ENCODE measurements around the gene CACNB4. TPM values are rescaled to one million over a fixed set of nuclear protein-coding genes. Genes with fewer than 3 reads are reported as not detected.
A peak's percentile ranks its signal among the peaks of the same experiment; 100 is the strongest.

Gene CACNB4
- total and polyA plus RNA-seq, 2 donors, result 3.0 to 3.5 TPM

DNA sequence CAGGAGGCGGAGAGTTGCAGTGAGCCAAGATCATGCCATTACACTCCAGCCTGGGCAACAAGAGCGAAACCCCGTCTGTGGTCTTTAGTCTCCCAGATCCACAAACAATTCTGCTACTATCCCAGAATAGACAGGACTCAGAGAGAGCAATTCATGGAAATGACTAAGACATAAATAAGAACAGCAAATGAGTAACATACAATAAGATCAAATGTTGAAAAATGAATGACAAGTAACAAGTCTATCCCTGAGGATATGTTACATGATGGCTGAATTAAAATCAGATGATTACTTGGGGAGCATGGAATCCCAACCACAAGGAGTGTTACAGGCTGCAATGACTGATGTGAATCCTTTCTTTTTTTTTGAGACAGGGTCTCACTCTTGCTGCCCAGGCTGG lies 280.9 kb downstream of the CACNB4 start:
- H3K27me3 ChIP-seq (ENCODE audit: control insufficient read depth in 2 of 2, insufficient read depth in 1 of 2, low read length in 1 of 2), result no peaks in the 10 kb centered on the region
- DNase-seq (ENCODE audit: low read depth in 6 of 9, low spot score in 9 of 9), result no peak
- no peak overlapping the region for H3K27ac ChIP-seq (ENCODE audit: low read depth in 1 of 2, low read length in 1 of 2)
- H3K9me3 ChIP-seq (ENCODE audit: control insufficient read depth in 2 of 2, insufficient read depth in 1 of 2, low read length in 1 of 2), result no peaks in the 10 kb centered on the region
- H3K4me1 ChIP-seq (ENCODE audit: control insufficient read depth in 2 of 2, insufficient read depth in 2 of 2, low read length in 2 of 2), result no peaks in the 10 kb centered on the region
- no peak overlapping the region for H3K4me3 ChIP-seq (ENCODE audit: low read length in 2 of 2)
- 100% methylated on average over 3 of the region's 3 CpGs for WGBS
- H3K36me3 ChIP-seq (ENCODE audit: control insufficient read depth in 2 of 2, insufficient read depth in 2 of 2, low read length in 1 of 2), result peaks cover 5 to 15% of the 10 kb centered on the region in 2 donors

DNA sequence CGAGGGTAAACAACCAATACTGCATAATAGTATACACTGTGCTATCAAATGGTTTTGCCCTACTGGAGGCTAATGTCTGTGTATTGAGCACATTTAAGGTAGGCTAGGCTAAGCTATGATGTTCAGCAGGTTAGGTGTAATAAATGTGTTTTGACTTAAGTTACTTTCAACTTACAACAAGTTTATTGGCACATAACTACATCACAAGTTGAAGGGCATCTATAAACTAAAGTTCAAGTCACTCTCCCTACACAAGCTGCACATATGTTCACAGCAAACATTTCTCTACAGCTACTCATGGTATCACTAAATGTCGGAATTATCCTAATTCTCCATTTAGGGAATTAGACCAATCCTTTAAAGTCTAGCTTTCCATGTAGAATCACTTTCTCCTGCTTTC lies 282.0 kb downstream of the CACNB4 start:
- 98% methylated on average over 2 of the region's 2 CpGs for WGBS
- no peak for DNase-seq (ENCODE audit: low read depth in 6 of 9, low spot score in 9 of 9)
- peaks cover 5 to 22% of the 10 kb centered on the region in 2 donors for H3K36me3 ChIP-seq (ENCODE audit: control insufficient read depth in 2 of 2, insufficient read depth in 2 of 2, low read length in 1 of 2)
- no peak overlapping the region for H3K4me3 ChIP-seq (ENCODE audit: low read length in 2 of 2)
- H3K27ac ChIP-seq (ENCODE audit: low read depth in 1 of 2, low read length in 1 of 2), result no peak overlapping the region
- no peaks in the 10 kb centered on the region for H3K27me3 ChIP-seq (ENCODE audit: control insufficient read depth in 2 of 2, insufficient read depth in 1 of 2, low read length in 1 of 2)
- H3K9me3 ChIP-seq (ENCODE audit: control insufficient read depth in 2 of 2, insufficient read depth in 1 of 2, low read length in 1 of 2), result no peaks in the 10 kb centered on the region
- no peaks in the 10 kb centered on the region for H3K4me1 ChIP-seq (ENCODE audit: control insufficient read depth in 2 of 2, insufficient read depth in 2 of 2, low read length in 2 of 2)

DNA sequence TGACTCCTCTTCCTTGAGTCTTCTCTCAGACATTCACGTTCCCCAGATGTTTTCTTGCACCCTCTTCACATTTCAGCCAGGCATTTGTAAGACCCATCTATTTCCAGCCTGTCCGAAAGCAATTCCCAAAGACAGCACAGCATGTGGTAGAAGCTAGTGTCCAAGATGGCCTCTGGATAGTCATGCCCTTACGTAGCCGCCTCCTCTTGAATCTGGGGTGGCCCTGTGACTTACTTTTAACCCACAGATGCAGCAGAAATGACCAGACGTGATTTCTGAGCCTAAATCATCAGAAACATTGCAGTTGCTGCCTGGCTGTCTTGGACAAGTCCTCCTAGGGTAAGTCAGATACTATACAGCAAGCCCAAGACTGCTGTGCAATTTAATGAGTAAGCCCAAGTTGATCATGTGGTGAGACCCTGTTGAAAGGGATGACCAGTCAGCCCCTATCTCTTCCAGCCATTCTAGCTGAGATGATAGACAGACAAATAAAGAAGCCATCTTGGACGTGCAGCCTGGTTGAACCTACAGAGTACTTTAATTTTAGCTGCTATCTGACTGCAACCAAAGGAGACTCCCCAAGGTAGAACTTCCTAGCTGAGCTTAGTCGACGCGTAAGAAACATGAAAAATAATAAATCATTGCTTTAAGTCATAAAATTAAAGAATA lies 282.9 kb downstream of the CACNB4 start:
- Histone ChIP-seq H3K27me3 (ENCODE audit: control insufficient read depth in 2 of 2, insufficient read depth in 1 of 2, low read length in 1 of 2) (no peaks in the 10 kb centered on the region), H3K36me3 (ENCODE audit: control insufficient read depth in 2 of 2, insufficient read depth in 2 of 2, low read length in 1 of 2) (peaks cover 5 to 27% of the 10 kb centered on the region in 2 donors), H3K4me3 (ENCODE audit: low read length in 2 of 2) (no peak overlapping the region), H3K27ac (ENCODE audit: low read depth in 1 of 2, low read length in 1 of 2) (no peak overlapping the region), H3K4me1 (ENCODE audit: control insufficient read depth in 2 of 2, insufficient read depth in 2 of 2, low read length in 2 of 2) (no peaks in the 10 kb centered on the region), H3K9me3 (ENCODE audit: control insufficient read depth in 2 of 2, insufficient read depth in 1 of 2, low read length in 1 of 2) (peaks cover 0 to 3% of the 10 kb centered on the region in 2 donors)
- DNase-seq (ENCODE audit: low read depth in 6 of 9, low spot score in 9 of 9), result no peak
- 98% methylated on average over 9 of the region's 9 CpGs for WGBS

DNA sequence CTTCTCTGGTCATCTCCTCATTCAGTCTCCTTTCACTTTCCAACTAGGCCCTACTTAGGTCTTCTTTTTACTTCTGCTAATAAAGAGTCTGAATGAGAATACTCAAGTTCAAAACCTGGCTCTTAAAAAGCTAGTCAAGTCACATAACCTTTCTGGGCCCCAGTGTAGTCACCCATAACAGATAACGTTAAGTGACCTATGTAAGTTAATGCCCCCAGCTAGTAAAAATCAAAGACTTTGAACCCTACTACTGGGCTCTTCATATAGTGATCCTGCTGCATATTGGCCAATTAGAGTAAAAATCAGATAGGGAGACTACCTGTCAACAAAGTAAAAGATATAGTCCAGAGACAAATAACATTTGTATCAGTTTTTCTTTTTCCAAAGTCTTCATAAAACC lies 288.4 kb downstream of the CACNB4 start:
- Histone ChIP-seq H3K27me3 (ENCODE audit: control insufficient read depth in 2 of 2, insufficient read depth in 1 of 2, low read length in 1 of 2) (no peaks in the 10 kb centered on the region), H3K9me3 (ENCODE audit: control insufficient read depth in 2 of 2, insufficient read depth in 1 of 2, low read length in 1 of 2) (peaks cover 0 to 3% of the 10 kb centered on the region in 2 donors), H3K36me3 (ENCODE audit: control insufficient read depth in 2 of 2, insufficient read depth in 2 of 2, low read length in 1 of 2) (peaks cover 9 to 47% of the 10 kb centered on the region in 2 donors), H3K4me3 (ENCODE audit: low read length in 2 of 2) (no peak overlapping the region), H3K4me1 (ENCODE audit: control insufficient read depth in 2 of 2, insufficient read depth in 2 of 2, low read length in 2 of 2) (no peaks in the 10 kb centered on the region), H3K27ac (ENCODE audit: low read depth in 1 of 2, low read length in 1 of 2) (no peak overlapping the region)
- no peak for DNase-seq (ENCODE audit: low read depth in 6 of 9, low spot score in 9 of 9)
- WGBS, result 97% methylated on average over 1 of the region's 1 CpG

DNA sequence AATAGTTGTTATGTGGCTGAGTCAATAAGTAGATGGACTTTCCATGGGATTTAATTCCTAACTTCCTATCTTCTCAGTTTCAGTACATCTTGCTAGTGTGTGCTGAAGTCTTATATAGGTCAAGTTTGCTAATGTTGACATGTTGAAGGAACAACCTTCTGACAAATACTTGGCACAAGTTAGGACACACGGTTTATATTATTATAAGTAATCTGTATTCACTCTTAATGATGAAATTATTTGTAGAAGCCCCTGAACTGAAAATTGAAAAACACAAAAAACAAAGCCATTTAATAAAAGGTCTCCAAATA lies 289.8 kb downstream of the CACNB4 start:
- Histone ChIP-seq H3K27ac (ENCODE audit: low read depth in 1 of 2, low read length in 1 of 2) (no peak overlapping the region), H3K36me3 (ENCODE audit: control insufficient read depth in 2 of 2, insufficient read depth in 2 of 2, low read length in 1 of 2) (peaks cover 4 to 46% of the 10 kb centered on the region in 2 donors), H3K9me3 (ENCODE audit: control insufficient read depth in 2 of 2, insufficient read depth in 1 of 2, low read length in 1 of 2) (peaks cover 0 to 3% of the 10 kb centered on the region in 2 donors), H3K27me3 (ENCODE audit: control insufficient read depth in 2 of 2, insufficient read depth in 1 of 2, low read length in 1 of 2) (no peaks in the 10 kb centered on the region), H3K4me3 (ENCODE audit: low read length in 2 of 2) (no peak overlapping the region), H3K4me1 (ENCODE audit: control insufficient read depth in 2 of 2, insufficient read depth in 2 of 2, low read length in 2 of 2) (no peaks in the 10 kb centered on the region)
- WGBS, result 99% methylated on average over 1 of the region's 1 CpG
- no peak for DNase-seq (ENCODE audit: low read depth in 6 of 9, low spot score in 9 of 9)

DNA sequence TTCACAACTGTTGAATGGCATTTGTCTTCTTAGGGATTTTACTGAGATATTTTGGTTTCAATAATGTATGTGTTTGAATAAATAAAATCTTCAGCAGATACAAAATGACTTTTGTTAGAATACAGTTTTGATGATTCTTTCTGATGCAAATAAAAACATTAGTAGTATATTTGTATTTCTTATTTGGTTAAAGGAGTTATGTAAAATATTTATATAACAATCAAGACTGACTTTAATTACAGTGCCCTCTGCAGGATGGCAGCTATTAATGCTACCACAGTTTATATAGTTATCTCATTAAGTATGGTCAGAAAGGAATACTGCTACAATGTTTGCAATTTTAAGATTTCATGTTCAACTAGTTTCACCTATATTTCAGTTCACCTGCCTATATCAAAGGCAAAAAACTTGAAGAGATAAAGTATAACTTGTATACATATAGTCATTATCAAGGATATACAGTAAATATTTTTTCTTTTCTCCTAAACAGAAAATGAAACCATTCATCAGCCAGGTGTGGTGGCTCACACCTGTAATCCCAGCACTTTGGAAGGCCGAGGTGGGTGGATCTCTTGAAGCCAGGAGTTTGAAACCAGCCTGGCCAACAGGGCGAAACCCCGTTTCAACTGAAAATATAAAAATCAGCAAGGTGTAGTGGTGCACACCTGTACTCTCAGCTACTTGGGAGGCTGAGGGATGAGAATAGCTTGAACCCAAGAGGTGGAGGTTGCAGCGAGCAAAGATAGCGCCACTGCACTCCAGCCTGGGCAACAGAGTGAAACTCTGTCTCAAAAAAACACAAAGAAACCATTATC lies 290.4 kb downstream of the CACNB4 start:
- 88% methylated on average over 5 of the region's 5 CpGs for WGBS
- Histone ChIP-seq H3K9me3 (ENCODE audit: control insufficient read depth in 2 of 2, insufficient read depth in 1 of 2, low read length in 1 of 2) (peaks cover 0 to 3% of the 10 kb centered on the region in 2 donors), H3K4me1 (ENCODE audit: control insufficient read depth in 2 of 2, insufficient read depth in 2 of 2, low read length in 2 of 2) (no peaks in the 10 kb centered on the region), H3K27me3 (ENCODE audit: control insufficient read depth in 2 of 2, insufficient read depth in 1 of 2, low read length in 1 of 2) (no peaks in the 10 kb centered on the region), H3K4me3 (ENCODE audit: low read length in 2 of 2) (no peak overlapping the region), H3K27ac (ENCODE audit: low read depth in 1 of 2, low read length in 1 of 2) (no peak overlapping the region), H3K36me3 (ENCODE audit: control insufficient read depth in 2 of 2, insufficient read depth in 2 of 2, low read length in 1 of 2) (peaks cover 5 to 44% of the 10 kb centered on the region in 2 donors)
- DNase-seq (ENCODE audit: low read depth in 6 of 9, low spot score in 9 of 9), result peak in 1 of 9 donors; percentile 21

DNA sequence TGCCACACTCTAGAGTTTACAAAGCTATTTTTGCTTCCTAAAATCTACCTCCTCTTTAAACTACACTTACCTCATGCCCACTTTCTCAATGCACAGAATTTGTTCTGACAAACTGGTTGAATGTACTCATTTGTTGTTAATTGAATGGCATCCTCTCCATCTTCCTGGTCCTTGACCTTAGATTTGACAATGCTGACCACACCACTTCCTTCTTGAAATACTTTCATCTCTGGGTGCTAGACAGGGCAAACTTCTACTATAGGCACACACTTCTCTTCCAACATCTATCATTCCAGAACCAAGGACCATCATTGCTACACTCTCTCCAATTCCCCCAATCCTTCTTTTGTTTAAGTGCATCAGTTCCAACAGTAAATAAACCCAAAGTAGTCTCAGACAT lies 292.9 kb downstream of the CACNB4 start:
- Histone ChIP-seq H3K36me3 (ENCODE audit: control insufficient read depth in 2 of 2, insufficient read depth in 2 of 2, low read length in 1 of 2) (peaks cover 7 to 31% of the 10 kb centered on the region in 2 donors), H3K4me3 (ENCODE audit: low read length in 2 of 2) (no peak overlapping the region), H3K9me3 (ENCODE audit: control insufficient read depth in 2 of 2, insufficient read depth in 1 of 2, low read length in 1 of 2) (no peaks in the 10 kb centered on the region), H3K27ac (ENCODE audit: low read depth in 1 of 2, low read length in 1 of 2) (no peak overlapping the region), H3K27me3 (ENCODE audit: control insufficient read depth in 2 of 2, insufficient read depth in 1 of 2, low read length in 1 of 2) (no peaks in the 10 kb centered on the region), H3K4me1 (ENCODE audit: control insufficient read depth in 2 of 2, insufficient read depth in 2 of 2, low read length in 2 of 2) (no peaks in the 10 kb centered on the region)
- DNase-seq (ENCODE audit: low read depth in 6 of 9, low spot score in 9 of 9), result no peak

DNA sequence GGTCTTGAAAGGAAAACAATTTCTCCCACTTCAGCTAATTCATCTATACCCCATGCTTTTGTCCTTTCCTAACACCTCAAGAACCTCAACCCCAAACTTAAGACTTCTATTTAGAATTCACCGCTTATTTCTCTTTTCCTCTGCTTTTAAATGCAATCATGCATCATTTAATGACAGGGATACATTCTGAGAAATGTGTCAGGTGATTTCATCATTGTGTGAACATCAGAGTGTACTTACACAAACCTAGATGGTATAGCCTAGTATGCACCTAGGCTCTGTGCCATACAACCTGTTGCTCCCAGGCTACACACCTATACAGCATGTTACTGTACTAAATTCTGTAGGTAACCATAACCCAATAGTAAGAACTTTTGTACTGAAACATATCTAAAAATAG lies 293.5 kb downstream of the CACNB4 start:
- Histone ChIP-seq H3K36me3 (ENCODE audit: control insufficient read depth in 2 of 2, insufficient read depth in 2 of 2, low read length in 1 of 2) (peaks cover 7 to 25% of the 10 kb centered on the region in 2 donors), H3K27me3 (ENCODE audit: control insufficient read depth in 2 of 2, insufficient read depth in 1 of 2, low read length in 1 of 2) (no peaks in the 10 kb centered on the region), H3K4me1 (ENCODE audit: control insufficient read depth in 2 of 2, insufficient read depth in 2 of 2, low read length in 2 of 2) (no peaks in the 10 kb centered on the region), H3K4me3 (ENCODE audit: low read length in 2 of 2) (no peak overlapping the region), H3K9me3 (ENCODE audit: control insufficient read depth in 2 of 2, insufficient read depth in 1 of 2, low read length in 1 of 2) (no peaks in the 10 kb centered on the region), H3K27ac (ENCODE audit: low read depth in 1 of 2, low read length in 1 of 2) (no peak overlapping the region)
- 97% methylated on average over 1 of the region's 1 CpG for WGBS
- no peak for DNase-seq (ENCODE audit: low read depth in 6 of 9, low spot score in 9 of 9)

DNA sequence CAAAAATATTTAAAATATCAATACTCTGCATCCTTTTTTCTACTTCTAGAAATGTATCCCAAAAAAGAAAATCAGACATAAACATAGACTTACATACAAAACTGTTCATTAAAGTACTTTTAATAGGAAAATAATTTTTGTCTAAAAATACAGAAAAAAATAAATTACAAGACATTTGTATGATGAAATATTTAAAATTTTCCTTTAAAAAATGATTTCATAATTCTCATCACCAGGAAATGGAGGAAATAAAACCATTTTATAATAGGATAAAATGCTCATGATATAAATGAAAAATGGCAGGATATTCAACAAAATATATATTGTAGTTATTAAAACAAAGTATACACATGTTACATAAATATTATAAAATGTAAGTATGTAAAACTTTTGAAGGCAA lies 295.0 kb downstream of the CACNB4 start:
- Histone ChIP-seq H3K4me3 (ENCODE audit: low read length in 2 of 2) (no peak overlapping the region), H3K36me3 (ENCODE audit: control insufficient read depth in 2 of 2, insufficient read depth in 2 of 2, low read length in 1 of 2) (peaks cover 7 to 26% of the 10 kb centered on the region in 2 donors), H3K27me3 (ENCODE audit: control insufficient read depth in 2 of 2, insufficient read depth in 1 of 2, low read length in 1 of 2) (no peaks in the 10 kb centered on the region), H3K27ac (ENCODE audit: low read depth in 1 of 2, low read length in 1 of 2) (no peak overlapping the region), H3K9me3 (ENCODE audit: control insufficient read depth in 2 of 2, insufficient read depth in 1 of 2, low read length in 1 of 2) (no peaks in the 10 kb centered on the region), H3K4me1 (ENCODE audit: control insufficient read depth in 2 of 2, insufficient read depth in 2 of 2, low read length in 2 of 2) (no peaks in the 10 kb centered on the region)
- DNase-seq (ENCODE audit: low read depth in 6 of 9, low spot score in 9 of 9), result no peak

Data from thymus (tissue), 11 donors.